Heart left ventricle (tissue), 16 donors: Measurements from ENCODE around the gene DKK3. TPM values are rescaled to one million over a fixed set of nuclear protein-coding genes. Genes with fewer than 3 reads are reported as not detected.
A peak's percentile ranks its signal among the peaks of the same experiment; 100 is the strongest.

Source experiments
- ATAC-seq, 4 donors: fragments of 200-7000 bp; cut with Tn5 transposase; one replicate each; pipeline ENCODE4 v1.9.1; 2020 to 2022; ENCODE audit warnings: moderate library complexity in 4 of 4, mild to moderate bottlenecking in 3 of 4, moderate number of reproducible peaks in 1 of 4
- DNase-seq, 5 donors: peaks; one replicate each; pipeline ENCODE4 v3.0.0-alpha.2; 2020
- H3K27ac ChIP-seq, 12 donors: fragments of 200-600 bp; sonication (generic) in 4 of 12; one replicate each; pipeline versions ENCODE4 v1.5.0 to v1.8.0; 2016 to 2022; ENCODE audit warnings: mild to moderate bottlenecking in 2 of 12
- H3K27me3 ChIP-seq, 9 donors: fragments of 200-600 bp; sonication (generic) in 2 of 9; one replicate each; pipeline versions ENCODE4 v1.5.1 to v1.8.0; 2016 to 2022; ENCODE audit warnings: mild to moderate bottlenecking in 3 of 9
- H3K36me3 ChIP-seq, 9 donors: fragments of 200-600 bp; sonication (generic) in 2 of 9; one replicate each; pipeline versions ENCODE4 v1.5.0 to v1.8.0; 2018 to 2022; ENCODE audit warnings: mild to moderate bottlenecking in 2 of 9
- H3K4me1 ChIP-seq, 12 donors: fragments of 200-600 bp; sonication (generic) in 4 of 12; one replicate each; pipeline versions ENCODE4 v1.5.0 to v1.8.0; 2016 to 2022; ENCODE audit warnings: mild to moderate bottlenecking in 3 of 12
- H3K4me3 ChIP-seq, 12 donors: fragments of 200-600 bp; sonication (generic) in 4 of 12; one replicate each; pipeline versions ENCODE4 v1.5.0 to v1.8.0; 2017 to 2022; ENCODE audit warnings: mild to moderate bottlenecking in 9 of 12, moderate library complexity in 4 of 12
- H3K9me3 ChIP-seq, 12 donors: fragments of 200-600 bp; sonication (generic) in 4 of 12; one replicate each; pipeline versions ENCODE4 v1.5.0 to v1.8.0; 2016 to 2022; ENCODE audit warnings: mild to moderate bottlenecking in 1 of 12
- POLR2A ChIP-seq, 2 donors: fragments of 450-650 bp; IDR thresholded peaks; one replicate each; pipeline ENCODE4 v1.6.1; 2017; ENCODE audit warnings: antibody characterized with exemption in 2 of 2, mild to moderate bottlenecking in 2 of 2, moderate library complexity in 2 of 2
- WGBS, 4 donors: extraction: QIAGEN DNeasy Blood & Tissue Kit in 2 of 4; methylation state at CpG; one replicate each; pipeline versions ENCODE4 v1.1.5 to v1.1.7; 2013 to 2018; 5-methylcytosine and 5-hydroxymethylcytosine counted together
- intact Hi-C, 10 donors: fragments of 100-400 bp; cut with DNase I; formaldehyde crosslinking; loops; one replicate each; pipeline versions ENCODE4 v1.11.1 to v1.14.2; 2022
- polyA plus RNA-seq, 2 donors: library from polyadenylated mRNA; stranded (reverse); fragments of 200-250 nt; gene quantifications; one replicate each; pipeline ENCODE4 v1.2.3, GENCODE V29; 2013
- total RNA-seq, 9 donors: library from RNA; depleted of rRNA in 2 of 9; stranded (reverse); fragments of >200 nt in 2 of 9; fragmentation: NEBNext Ultra II Directional in 3 of 9; extraction: Animal tissue kit (Norgen Biotek cat#: 25700) in 3 of 9; gene quantifications; one replicate each; pipeline versions ENCODE4 v1.1.0 to v1.2.4, GENCODE V29; 2016 to 2023
- TF ChIP-seq, protein P1 (sequence below), 12 donors: fragments of 200-600 bp; sonication (generic) in 4 of 12; IDR thresholded peaks; one replicate each; pipeline versions ENCODE4 v1.5.0 to v1.8.0; 2018 to 2022; ENCODE audit warnings: antibody characterized with exemption in 12 of 12, mild to moderate bottlenecking in 5 of 12
- donor health status: ischemic (EF 13 %, LVEDD 7.1; RV severe dilation, severe dysfunction).
- donor health status: healthy with polysubstance abuse.
- donor health status: DM: no; HTN: yes; CAD: no.
- donor health status: DM: no; HTN: no; CAD: no.
- donor health status: ischemic (EF 25% LVEDD 6.9; RV normal size, moderate dysfunction).
- donor health status: ischemic (EF 25% LVEDD 5.7; RV mildly dilated, moderate dysfunction).
- donor health status: healthy.
- donor health status: DM: yes; HTN: yes; CAD: no.
- donor health status: ischemic (EF 35%, LVEDD 5.7; RV mildly dilated, moderate dysfunction).
- donor health status: nonischemic (EF 11% LVEDD 7.7; RV severe dilation, severe dysfunction).
- donor health status: DM: yes; HTN: yes; CAD: no.
- donor health status: PGD.
- donor health status: ischemic (EF 29% LVEDD 5.4; RV normal size, mild dysfunction).
- donor health status: nonischemic (EF 23%, LVEDD 6.1; RV moderate dilation, normal function).

The DKK3 gene
- total and polyA plus RNA-seq, 11 donors: 117 to 851 (median 707) TPM

- Histone ChIP-seq H3K27ac (no peak overlapping the region), H3K4me3 (no peak overlapping the region), H3K9me3 (no peaks in the 10 kb centered on the region), H3K4me1 (peaks cover 0 to 24% (median 2%) of the 10 kb centered on the region in 12 donors), H3K36me3 (peaks cover 0 to 80% (median 73%) of the 10 kb centered on the region in 9 donors), H3K27me3 (no peaks in the 10 kb centered on the region)
- no peak for TF ChIP-seq POLR2A (IDR thresholded peaks at IDR 0.05)
- intact Hi-C loops: no loop called here
- ATAC-seq: no peak
- WGBS, 4 donors: 71 to 87% (median 84%) methylated on average over 5 of the region's 5 CpGs
- no peak for DNase-seq
These were observed 52.4 kb downstream of the DKK3 start for GRCh38 chr11:11956006-11956405.

DNA sequence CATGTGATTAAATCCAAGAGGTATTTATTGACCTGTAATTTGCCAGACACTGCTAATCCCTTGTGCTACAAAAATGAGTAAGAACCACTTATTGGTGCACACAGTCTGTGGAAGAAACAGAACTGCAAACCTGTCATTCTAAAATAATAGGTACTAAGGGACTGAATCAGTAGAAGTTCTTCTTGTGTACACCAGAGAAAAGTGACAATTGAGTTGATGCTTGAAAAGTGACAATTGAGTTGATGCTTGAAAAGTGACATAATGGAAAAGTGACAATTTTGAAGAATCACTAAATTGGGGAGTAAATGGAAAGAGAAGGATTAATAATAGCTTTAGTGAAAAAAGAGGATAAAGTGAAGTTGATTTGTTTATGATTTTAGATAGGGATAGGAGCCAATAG lies 56.4 kb downstream of the DKK3 start:
- H3K27me3 ChIP-seq: no peaks in the 10 kb centered on the region
- peaks cover 0 to 100% (median 97%) of the 10 kb centered on the region in 9 donors for H3K36me3 ChIP-seq
- ATAC-seq (no peak), DNase-seq (no peak)
- peaks cover 0 to 35% (median 4%) of the 10 kb centered on the region in 12 donors for H3K4me1 ChIP-seq
- intact Hi-C loops: no loop called here
- no peaks in the 10 kb centered on the region for H3K9me3 ChIP-seq
- H3K4me3 ChIP-seq: no peak overlapping the region
- no peak overlapping the region for H3K27ac ChIP-seq
- TF ChIP-seq, protein P1, sequence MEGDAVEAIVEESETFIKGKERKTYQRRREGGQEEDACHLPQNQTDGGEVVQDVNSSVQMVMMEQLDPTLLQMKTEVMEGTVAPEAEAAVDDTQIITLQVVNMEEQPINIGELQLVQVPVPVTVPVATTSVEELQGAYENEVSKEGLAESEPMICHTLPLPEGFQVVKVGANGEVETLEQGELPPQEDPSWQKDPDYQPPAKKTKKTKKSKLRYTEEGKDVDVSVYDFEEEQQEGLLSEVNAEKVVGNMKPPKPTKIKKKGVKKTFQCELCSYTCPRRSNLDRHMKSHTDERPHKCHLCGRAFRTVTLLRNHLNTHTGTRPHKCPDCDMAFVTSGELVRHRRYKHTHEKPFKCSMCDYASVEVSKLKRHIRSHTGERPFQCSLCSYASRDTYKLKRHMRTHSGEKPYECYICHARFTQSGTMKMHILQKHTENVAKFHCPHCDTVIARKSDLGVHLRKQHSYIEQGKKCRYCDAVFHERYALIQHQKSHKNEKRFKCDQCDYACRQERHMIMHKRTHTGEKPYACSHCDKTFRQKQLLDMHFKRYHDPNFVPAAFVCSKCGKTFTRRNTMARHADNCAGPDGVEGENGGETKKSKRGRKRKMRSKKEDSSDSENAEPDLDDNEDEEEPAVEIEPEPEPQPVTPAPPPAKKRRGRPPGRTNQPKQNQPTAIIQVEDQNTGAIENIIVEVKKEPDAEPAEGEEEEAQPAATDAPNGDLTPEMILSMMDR (IDR thresholded peaks at IDR 0.05): no peak
- no peak for TF ChIP-seq POLR2A (IDR thresholded peaks at IDR 0.05)

GRCh38 chr11:11949482-11949881 lies 58.9 kb downstream of the DKK3 start:
- TF ChIP-seq, protein P1 (IDR thresholded peaks at IDR 0.05): no peak
- TF ChIP-seq POLR2A (IDR thresholded peaks at IDR 0.05): no peak
- Histone ChIP-seq H3K27ac (peak overlapping the region in 3 of 12 donors; percentile 3 to 58 (median 56)), H3K4me3 (no peak overlapping the region), H3K36me3 (peaks cover 0 to 95% (median 82%) of the 10 kb centered on the region in 9 donors), H3K27me3 (no peaks in the 10 kb centered on the region), H3K4me1 (peaks cover 0 to 45% (median 5%) of the 10 kb centered on the region in 12 donors), H3K9me3 (no peaks in the 10 kb centered on the region)
- ATAC-seq (no peak), DNase-seq (no peak)
- intact Hi-C loops: no loop called here

DNA sequence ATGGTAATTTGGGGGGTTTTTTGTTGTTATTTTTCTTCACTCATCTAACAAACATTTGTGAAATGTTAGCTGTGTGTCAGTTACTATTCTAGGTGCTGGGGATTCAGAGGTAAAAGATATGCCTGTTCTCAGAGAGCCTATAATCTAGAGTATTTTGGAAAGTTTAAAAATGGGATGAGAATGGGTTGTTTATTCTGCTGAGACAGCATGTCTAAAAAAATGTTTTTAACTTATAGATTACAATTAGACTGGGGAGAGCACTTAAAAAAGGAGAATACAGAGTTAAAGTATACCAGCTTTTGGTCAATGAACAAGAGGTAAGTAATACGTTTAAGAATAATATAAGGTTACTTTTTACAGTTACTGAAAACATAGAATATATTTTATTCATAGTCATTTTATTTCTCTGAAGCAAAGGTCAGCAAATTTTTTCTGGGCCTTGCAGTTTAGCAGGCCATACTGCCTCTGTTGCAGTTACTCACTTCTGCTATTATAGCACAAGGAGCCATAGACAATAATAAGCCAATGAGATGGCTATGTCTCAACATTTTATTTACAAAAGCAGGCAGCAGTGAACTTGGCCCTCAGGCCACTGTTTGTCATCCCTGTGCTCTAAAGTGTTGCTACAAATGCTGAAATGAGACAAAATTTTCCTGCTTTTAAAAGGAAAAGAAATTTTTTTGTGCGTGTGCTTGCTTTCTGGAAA lies 60.0 kb downstream of the DKK3 start:
- peaks cover 0 to 46% (median 5%) of the 10 kb centered on the region in 12 donors for H3K4me1 ChIP-seq
- H3K9me3 ChIP-seq: no peaks in the 10 kb centered on the region
- intact Hi-C loops: no loop called here
- peak overlapping the region in 10 of 12 donors; percentile 23 to 59 (median 40) for H3K27ac ChIP-seq
- no peaks in the 10 kb centered on the region for H3K27me3 ChIP-seq
- ATAC-seq (peak in 1 of 4 donors; percentile 54), DNase-seq (no peak)
- TF ChIP-seq POLR2A (IDR thresholded peaks at IDR 0.05): no peak
- TF ChIP-seq, protein P1 (IDR thresholded peaks at IDR 0.05): no peak
- 77 to 94% (median 85%) methylated on average over 2 of the region's 2 CpGs for WGBS, 4 donors
- H3K36me3 ChIP-seq: peaks cover 0 to 95% (median 81%) of the 10 kb centered on the region in 9 donors
- no peak overlapping the region for H3K4me3 ChIP-seq
